HCT116 (cell line): Measurements from ENCODE around the gene DHRS4L2. TPM values are rescaled to one million over a fixed set of nuclear protein-coding genes. Genes with fewer than 3 reads are reported as not detected.
A peak's percentile ranks its signal among the peaks of the same experiment; 100 is the strongest.
"Not testable (repeated sequence)": the region's sequence is repeated elsewhere in the genome, so short reads cannot be mapped to it uniquely, and the experiment has no call there.

Experiments used
- ATAC-seq: fragments of 200-7000 bp; cut with Tn5 transposase; 2 replicates; pipeline ENCODE4 v1.9.1; 2020; ENCODE audit warnings: mild to moderate bottlenecking, moderate library complexity
- BruUV-seq: library from RNA; stranded (reverse); fragments of 400-500 nt; replicated peaks from 2 replicates; lab custom pipeline; 2021; lab: Mats Ljungman, UMichigan
- CTCF ChIA-PET: fragments of 300-600 bp; sonication (Branson Sonifier 250); formaldehyde crosslinking; loops from one replicate; lab custom pipeline; 2021; ENCODE audit warnings: antibody characterized with exemption; lab: Charles Lee
- POLR2A ChIA-PET: fragments of 300-600, 350-600 bp; sonication (Branson Sonifier 250); formaldehyde crosslinking; loops from one replicate; lab custom pipeline; 2021; ENCODE audit warnings: antibody characterized with exemption; lab: Charles Lee
- RAD21 ChIA-PET, 2 experiments: fragments of 300-600 bp; sonication (Branson Sonifier 250); formaldehyde crosslinking; loops; one replicate each; lab custom pipeline; 2023; ENCODE audit warnings: low total read pairs in 2 of 2; ENCODE audit not compliant: uncharacterized antibody in 2 of 2, unreplicated experiment in 2 of 2, low non-redundant PET in 1 of 2; lab: Charles Lee
- DNase-seq: peaks from one replicate; pipeline ENCODE4 v3.0.0-alpha.2; 2010; ENCODE audit warnings: low read depth, low spot score
- H2AFZ ChIP-seq: fragments of 200-600 bp; shearing (Covaris generic), sonication (generic); 2 replicates; pipeline ENCODE4 v1.6.1; 2017; ENCODE audit warnings: low read depth, mixed run types, mixed read lengths, antibody characterized with exemption, low read length; ENCODE audit not compliant: poor library complexity, severe bottlenecking
- H3K27ac ChIP-seq: 2 replicates; pipeline ENCODE4 v1.5.1; 2012; ENCODE audit warnings: low read depth, low read length
- H3K27me3 ChIP-seq: fragments of 200-600 bp; sonication (generic); 2 replicates; pipeline ENCODE4 v1.6.1; 2016; ENCODE audit warnings: mixed run types, low read length, mixed read lengths; ENCODE audit not compliant: insufficient read depth
- H3K36me3 ChIP-seq, 2 experiments: fragments of 200-500 bp in 1 of 2; fragments of 200-600 bp in 1 of 2; sonication (Bioruptor generic) in 1 of 2; sonication (generic) in 1 of 2; 2 replicates each; pipeline versions ENCODE4 v1.5.1 to v1.6.1; 2014 to 2016; ENCODE audit warnings: low read length in 2 of 2, inconsistent platforms in 1 of 2, mixed read lengths in 1 of 2, mixed run types in 1 of 2; ENCODE audit not compliant: insufficient read depth in 2 of 2, control insufficient read depth in 1 of 2
- H3K4me1 ChIP-seq, 2 experiments: fragments of 200-600 bp in 1 of 2; sonication (generic) in 1 of 2; 2 replicates each; pipeline versions ENCODE4 v1.5.1 to v1.6.1; 2012 to 2017; ENCODE audit warnings: low read length in 2 of 2, inconsistent platforms in 1 of 2, mild to moderate bottlenecking in 1 of 2, mixed read lengths in 1 of 2, mixed run types in 1 of 2, moderate library complexity in 1 of 2; ENCODE audit not compliant: insufficient read depth in 2 of 2, control insufficient read depth in 1 of 2
- H3K4me2 ChIP-seq: fragments of 200-600 bp; sonication (generic); 2 replicates; pipeline ENCODE4 v1.6.1; 2017; ENCODE audit warnings: mixed run types, low read length, mixed read lengths
- H3K4me3 ChIP-seq, 2 experiments: fragments of 200-600 bp in 1 of 2; sonication (generic) in 1 of 2; replicated peaks in 1 of 2; 2 replicates each; pipeline ENCODE4 v1.5.1; 2011 to 2016; ENCODE audit warnings: low read length in 2 of 2, control low read depth in 1 of 2, low read depth in 1 of 2, mild to moderate bottlenecking in 1 of 2, mixed read lengths in 1 of 2, mixed run types in 1 of 2
- H3K79me2 ChIP-seq: fragments of 200-600 bp; sonication (generic); 2 replicates; pipeline ENCODE4 v1.6.1; 2017; ENCODE audit warnings: mild to moderate bottlenecking, mixed run types, low read length, moderate library complexity, mixed read lengths; ENCODE audit not compliant: insufficient read depth
- H3K9ac ChIP-seq: fragments of 200-600 bp; sonication (generic); 2 replicates; pipeline ENCODE4 v1.6.1; 2016; ENCODE audit warnings: low read length, mixed read lengths
- H3K9me2 ChIP-seq: fragments of 200-600 bp; sonication (generic), shearing (Covaris generic); 2 replicates; pipeline ENCODE4 v1.6.1; 2017; ENCODE audit warnings: mixed run types, mild to moderate bottlenecking, moderate library complexity; ENCODE audit not compliant: insufficient read depth
- H3K9me3 ChIP-seq, 2 experiments: fragments of 200-500 bp in 1 of 2; fragments of 200-600 bp in 1 of 2; sonication (Bioruptor generic) in 1 of 2; sonication (generic) in 1 of 2; 2 replicates each; pipeline ENCODE4 v1.6.1; 2014 to 2017; ENCODE audit warnings: low read length in 2 of 2, mixed read lengths in 2 of 2, inconsistent platforms in 1 of 2, low read depth in 1 of 2, mild to moderate bottlenecking in 1 of 2, mixed run types in 1 of 2, moderate library complexity in 1 of 2; ENCODE audit not compliant: control insufficient read depth in 1 of 2, insufficient read depth in 1 of 2
- H4K20me1 ChIP-seq: fragments of 200-600 bp; sonication (generic), shearing (Covaris generic); 2 replicates; pipeline ENCODE4 v1.6.1; 2017; ENCODE audit warnings: mixed run types, mild to moderate bottlenecking, moderate library complexity; ENCODE audit not compliant: insufficient read depth
- CEBPB ChIP-seq: IDR thresholded peaks from 2 replicates; pipeline ENCODE4 v1.6.1; 2012; ENCODE audit warnings: low read depth
- EZH2phosphoT487 ChIP-seq: fragments of 200-600 bp; IDR thresholded peaks from 2 replicates; pipeline ENCODE4 v1.6.1; 2018; ENCODE audit warnings: antibody characterized with exemption, borderline replicate concordance
- TCF7L2 ChIP-seq: IDR thresholded peaks from 2 replicates; pipeline ENCODE4 v1.7.0; 2011; ENCODE audit warnings: borderline replicate concordance, inconsistent platforms; ENCODE audit not compliant: insufficient read depth, insufficient read length; ENCODE audit errors: extremely low read depth
- ZFX ChIP-seq: fragments of 450-650 bp; IDR thresholded peaks from 2 replicates; pipeline ENCODE4 v1.6.1; 2017
- ZNF274 ChIP-seq: fragments of 200-500 bp; sonication (Bioruptor generic); IDR thresholded peaks from 2 replicates; pipeline ENCODE4 v1.6.1; 2014; ENCODE audit warnings: mild to moderate bottlenecking, low read depth, low read length, inconsistent platforms
- intact Hi-C: fragments of 100-400 bp; cut with micrococcal nuclease; formaldehyde crosslinking; loops from 2 replicates; pipeline ENCODE4 v1.10.0; 2022
- total RNA-seq: library from RNA; stranded (reverse); gene quantifications from one replicate; pipeline ENCODE4 v1.2.1, GENCODE V29; 2021; ENCODE audit not compliant: unreplicated experiment
- TF ChIP-seq, protein P1 (sequence below): IDR thresholded peaks from 2 replicates; pipeline ENCODE4 v1.6.1; 2012

DHRS4L2 gene
- total RNA-seq, 1 experiment from 2014 or later: 18.6 TPM

DNA sequence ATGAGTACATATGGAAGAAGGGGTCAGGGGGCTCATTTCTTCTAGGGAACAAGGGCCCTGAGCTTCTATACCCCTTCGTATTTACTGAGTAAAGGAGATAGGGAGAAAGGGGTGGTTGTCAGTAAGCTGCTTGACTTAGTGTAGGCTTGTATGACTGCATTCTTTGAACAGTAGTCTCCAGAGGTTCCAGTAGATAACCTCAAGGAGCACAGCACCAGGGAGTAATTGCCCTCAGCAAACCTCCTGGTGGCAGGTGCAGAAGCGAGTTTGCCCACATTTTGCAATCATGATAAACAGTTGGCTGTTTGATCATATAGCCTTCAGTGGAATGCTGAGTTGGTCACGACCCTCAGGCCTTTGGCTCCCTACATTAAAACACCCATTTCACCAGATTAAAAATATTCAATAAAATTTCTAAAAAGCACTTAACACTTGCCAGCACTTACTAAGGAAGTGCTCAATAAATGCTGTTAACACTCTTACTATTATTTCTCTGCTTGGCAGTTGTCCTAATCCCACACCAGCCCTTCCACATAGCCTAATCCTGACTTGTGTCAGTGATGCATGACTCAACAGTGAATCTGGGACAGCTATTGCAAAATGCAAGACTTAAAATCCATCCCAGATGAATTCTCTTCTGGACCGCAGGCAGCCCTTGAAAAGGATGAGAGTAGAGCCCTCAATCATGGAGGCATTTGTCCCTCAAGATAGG lies 3.7 kb upstream of the DHRS4L2 start:
- Histone ChIP-seq H3K27ac (no peak overlapping the region), H3K27me3 (no peaks in the 10 kb centered on the region), H3K4me1 (peaks cover 3 to 19% of the 10 kb centered on the region in 2 experiments; a peak in 3 of 4 replicates), H3K9me3 (no peaks in the 10 kb centered on the region), H3K4me2 (no peak overlapping the region), H3K9me2 (no peaks in the 10 kb centered on the region), H4K20me1 (no peaks in the 10 kb centered on the region), H3K36me3 (no peaks in the 10 kb centered on the region), H3K79me2 (no peaks in the 10 kb centered on the region), H3K9ac (no peak overlapping the region), H2AFZ (no peak overlapping the region), H3K4me3 (no peak overlapping the region)
- CTCF ChIA-PET: no interaction called here
- POLR2A ChIA-PET: no interaction called here
- TF ChIP-seq EZH2phosphoT487: no peak
- TF ChIP-seq, protein P1, sequence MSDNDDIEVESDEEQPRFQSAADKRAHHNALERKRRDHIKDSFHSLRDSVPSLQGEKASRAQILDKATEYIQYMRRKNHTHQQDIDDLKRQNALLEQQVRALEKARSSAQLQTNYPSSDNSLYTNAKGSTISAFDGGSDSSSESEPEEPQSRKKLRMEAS: no peak
- no peak for TF ChIP-seq ZFX
- no peak for TF ChIP-seq TCF7L2
- no peak for TF ChIP-seq CEBPB
- no peak for TF ChIP-seq ZNF274
- RAD21 ChIA-PET: interaction anchor here in 1 of 2 experiments (0.7 kb wide), 1 partner anchor 77 kb away, joined by 4 read pairs; no protein-coding TSS in a partner anchor
- DNase-seq (no peak), ATAC-seq (no peak)
- BruUV-seq: no TSS peak
- intact Hi-C loops: loop anchor here (5.0 to 10.0 kb wide), 3 partner anchors 52 to 310 kb away; partner anchors contain the start of genes DHRS1, NOP9 and PCK2

- H3K9ac ChIP-seq: peak overlapping the region; percentile 80
- H3K27me3 ChIP-seq, BruUV-seq, DNase-seq, H4K20me1 ChIP-seq, H3K9me2 ChIP-seq, H3K79me2 ChIP-seq, H3K9me3 ChIP-seq, H3K36me3 ChIP-seq, H2AFZ ChIP-seq, H3K27ac ChIP-seq, RAD21 ChIA-PET: not testable (repeated sequence)
- H3K4me1 ChIP-seq: peaks cover 3 to 19% of the 10 kb centered on the region in 2 experiments; a peak in 3 of 4 replicates
- peak; percentile 75 for ATAC-seq
- intact Hi-C loops: loop anchor here (5.0 to 10.0 kb wide), 3 partner anchors 49 to 307 kb away; partner anchors contain the start of genes DHRS1, NOP9 and PCK2
- CTCF ChIA-PET: interaction anchor here (0.9 kb wide), 1 partner anchor 120 kb away, joined by 5 read pairs; no protein-coding TSS in a partner anchor
- peak overlapping the region; percentile 59 to 74 for H3K4me3 ChIP-seq
- peak overlapping the region; percentile 98 for H3K4me2 ChIP-seq
- POLR2A ChIA-PET: interaction anchor here (1.1 kb wide), 2 partner anchors 17 to 106 kb away, joined by 4 to 5 read pairs; partner anchors contain the start of gene PCK2
Measured at GRCh38 chr14:23988223-23988606, 514 bp upstream of the DHRS4L2 start.

- H3K79me2 ChIP-seq, H3K9me3 ChIP-seq, ATAC-seq, H3K36me3 ChIP-seq, H3K27ac ChIP-seq, H3K9me2 ChIP-seq, BruUV-seq, H4K20me1 ChIP-seq, H2AFZ ChIP-seq, H3K27me3 ChIP-seq, DNase-seq, CTCF ChIA-PET, POLR2A ChIA-PET, RAD21 ChIA-PET: not testable (repeated sequence)
- H3K9ac ChIP-seq: peak overlapping the region; percentile 80
- peaks cover 3 to 19% of the 10 kb centered on the region in 2 experiments; a peak in 3 of 4 replicates for H3K4me1 ChIP-seq
- intact Hi-C loops: loop anchor here (5.0 to 10.0 kb wide), 3 partner anchors 47 to 305 kb away; partner anchors contain the start of genes DHRS1, NOP9 and PCK2
- H3K4me2 ChIP-seq: peak overlapping the region; percentile 98
- H3K4me3 ChIP-seq: peak overlapping the region; percentile 59 to 74
Measured at GRCh38 chr14:23989734-23990445, 1.2 kb downstream of the DHRS4L2 start.
